Measurements from ENCODE around the gene DRD1. TPM values are rescaled to one million over a fixed set of nuclear protein-coding genes. Genes with fewer than 3 reads are reported as not detected.
"Not testable (repeated sequence)": the region's sequence is repeated elsewhere in the genome, so short reads cannot be mapped to it uniquely, and the experiment has no call there.

The DRD1 gene
- total RNA-seq, 1 experiment from 2014 or later: not detected

DNA sequence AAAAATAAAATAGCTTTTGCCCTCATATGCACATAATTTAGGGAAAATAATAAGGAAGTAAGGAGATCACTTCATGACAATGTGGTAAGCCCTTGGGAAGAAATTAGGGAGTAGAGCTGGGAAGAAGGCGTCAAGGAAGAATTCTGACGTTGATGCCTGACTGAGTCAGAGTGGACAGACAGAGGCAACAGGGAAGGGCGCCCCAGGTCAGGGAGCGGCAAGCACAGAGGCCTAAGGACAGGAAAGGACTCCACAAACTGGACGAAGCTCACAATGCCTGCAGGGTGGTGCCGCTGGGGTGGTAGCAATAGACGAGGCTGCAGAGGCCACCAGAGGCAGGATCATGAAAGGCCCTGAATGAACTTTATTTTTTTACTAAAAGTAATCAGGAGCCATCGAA, 7.6 kb downstream of the DRD1 start:
- no peaks in the 10 kb centered on the region for H3K4me1 ChIP-seq (ENCODE audit: low read length)
- H3K27ac ChIP-seq (ENCODE audit: low read length): no peak overlapping the region
- H4K20me1 ChIP-seq (ENCODE audit: insufficient read depth, low read depth, low read length): no peaks in the 10 kb centered on the region
- no peak overlapping the region for H3K9ac ChIP-seq (ENCODE audit: low read length)
- no peaks in the 10 kb centered on the region for H3K9me3 ChIP-seq (ENCODE audit: low read length)
- no peaks in the 10 kb centered on the region for H3K9me2 ChIP-seq (replicated peaks; ENCODE audit: insufficient read depth, low read length)
- no peak overlapping the region for H3K4me2 ChIP-seq (ENCODE audit: low read depth, low read length, poor library complexity, severe bottlenecking)
- no peaks in the 10 kb centered on the region for H3K27me3 ChIP-seq (ENCODE audit: low read length)
- no peaks in the 10 kb centered on the region for H3K36me3 ChIP-seq (ENCODE audit: insufficient read depth, low read length)
- H3K79me2 ChIP-seq (ENCODE audit: low read length): no peaks in the 10 kb centered on the region
- H2AFZ ChIP-seq (ENCODE audit: low read length): no peak overlapping the region
- H3K4me3 ChIP-seq (ENCODE audit: low read length): no peak overlapping the region
- DNase-seq: no peak

GRCh38 chr5:175434800-175435199, 9.2 kb downstream of the DRD1 start:
- H2AFZ ChIP-seq (ENCODE audit: low read length): no peak overlapping the region
- H3K36me3 ChIP-seq (ENCODE audit: insufficient read depth, low read length): no peaks in the 10 kb centered on the region
- no peak overlapping the region for H3K9ac ChIP-seq (ENCODE audit: low read length)
- H4K20me1 ChIP-seq (ENCODE audit: insufficient read depth, low read depth, low read length): no peaks in the 10 kb centered on the region
- no peak overlapping the region for H3K4me2 ChIP-seq (ENCODE audit: low read depth, low read length, poor library complexity, severe bottlenecking)
- no peaks in the 10 kb centered on the region for H3K9me3 ChIP-seq (ENCODE audit: low read length)
- H3K4me3 ChIP-seq (ENCODE audit: low read length): no peak overlapping the region
- no peaks in the 10 kb centered on the region for H3K9me2 ChIP-seq (replicated peaks; ENCODE audit: insufficient read depth, low read length)
- no peak for DNase-seq
- no peaks in the 10 kb centered on the region for H3K4me1 ChIP-seq (ENCODE audit: low read length)
- H3K79me2 ChIP-seq (ENCODE audit: low read length): no peaks in the 10 kb centered on the region
- H3K27me3 ChIP-seq (ENCODE audit: low read length): no peaks in the 10 kb centered on the region
- H3K27ac ChIP-seq (ENCODE audit: low read length): no peak overlapping the region

GRCh38 chr5:175427762-175428161, 16.2 kb downstream of the DRD1 start:
- H3K9me2 ChIP-seq (replicated peaks; ENCODE audit: insufficient read depth, low read length): no peaks in the 10 kb centered on the region
- H3K27me3 ChIP-seq (ENCODE audit: low read length): no peaks in the 10 kb centered on the region
- no peak overlapping the region for H3K9ac ChIP-seq (ENCODE audit: low read length)

DNA sequence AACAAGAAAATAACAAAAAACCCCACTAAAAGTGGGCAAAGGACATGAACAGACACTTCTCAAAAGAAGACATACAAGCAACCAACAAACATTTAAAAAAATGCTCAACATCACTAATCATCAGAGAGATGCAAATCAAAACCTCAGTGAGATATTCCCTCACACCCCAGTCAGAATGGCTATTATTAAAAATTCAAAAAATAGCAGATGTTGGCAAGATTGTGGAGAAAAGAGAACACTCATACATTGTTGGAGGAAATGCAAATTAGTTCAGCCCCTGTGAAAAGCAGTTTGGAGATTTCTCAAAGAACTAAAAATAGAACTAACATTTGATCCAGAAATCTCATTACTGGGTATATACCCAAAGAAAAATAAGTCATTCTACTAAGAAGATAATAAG, 19.4 kb downstream of the DRD1 start:
- not testable (repeated sequence) for H4K20me1 ChIP-seq (ENCODE audit: insufficient read depth, low read depth, low read length); DNase-seq; H3K9me2 ChIP-seq (replicated peaks; ENCODE audit: insufficient read depth, low read length); H3K27ac ChIP-seq (ENCODE audit: low read length); H3K4me1 ChIP-seq (ENCODE audit: low read length); H3K36me3 ChIP-seq (ENCODE audit: insufficient read depth, low read length); H3K9ac ChIP-seq (ENCODE audit: low read length); H3K9me3 ChIP-seq (ENCODE audit: low read length); H3K4me3 ChIP-seq (ENCODE audit: low read length); H2AFZ ChIP-seq (ENCODE audit: low read length); H3K4me2 ChIP-seq (ENCODE audit: low read depth, low read length, poor library complexity, severe bottlenecking); H3K27me3 ChIP-seq (ENCODE audit: low read length); H3K79me2 ChIP-seq (ENCODE audit: low read length)

More at GRCh38 chr5:175427762-175428161, 16.2 kb downstream of the DRD1 start:
- no peaks in the 10 kb centered on the region for H3K79me2 ChIP-seq (ENCODE audit: low read length)
- H3K9me3 ChIP-seq (ENCODE audit: low read length): no peaks in the 10 kb centered on the region
- H3K27ac ChIP-seq (ENCODE audit: low read length): no peak overlapping the region
- no peak for DNase-seq
- H3K4me2 ChIP-seq (ENCODE audit: low read depth, low read length, poor library complexity, severe bottlenecking): no peak overlapping the region
- no peaks in the 10 kb centered on the region for H3K36me3 ChIP-seq (ENCODE audit: insufficient read depth, low read length)
- no peaks in the 10 kb centered on the region for H3K4me1 ChIP-seq (ENCODE audit: low read length)
- no peak overlapping the region for H2AFZ ChIP-seq (ENCODE audit: low read length)
- H3K4me3 ChIP-seq (ENCODE audit: low read length): no peak overlapping the region
- no peaks in the 10 kb centered on the region for H4K20me1 ChIP-seq (ENCODE audit: insufficient read depth, low read depth, low read length)

- Histone ChIP-seq H3K9me3 (ENCODE audit: low read length) (no peaks in the 10 kb centered on the region), H3K36me3 (ENCODE audit: insufficient read depth, low read length) (no peaks in the 10 kb centered on the region), H3K9ac (ENCODE audit: low read length) (no peak overlapping the region), H3K9me2 (replicated peaks; ENCODE audit: insufficient read depth, low read length) (no peaks in the 10 kb centered on the region), H3K27me3 (ENCODE audit: low read length) (no peaks in the 10 kb centered on the region), H3K27ac (ENCODE audit: low read length) (no peak overlapping the region), H4K20me1 (ENCODE audit: insufficient read depth, low read depth, low read length) (no peaks in the 10 kb centered on the region), H3K4me1 (ENCODE audit: low read length) (no peaks in the 10 kb centered on the region), H3K4me2 (ENCODE audit: low read depth, low read length, poor library complexity, severe bottlenecking) (no peak overlapping the region), H2AFZ (ENCODE audit: low read length) (no peak overlapping the region), H3K4me3 (ENCODE audit: low read length) (no peak overlapping the region), H3K79me2 (ENCODE audit: low read length) (no peaks in the 10 kb centered on the region)
- DNase-seq: no peak
Measured at GRCh38 chr5:175422058-175422457, 21.9 kb downstream of the DRD1 start.

DNA sequence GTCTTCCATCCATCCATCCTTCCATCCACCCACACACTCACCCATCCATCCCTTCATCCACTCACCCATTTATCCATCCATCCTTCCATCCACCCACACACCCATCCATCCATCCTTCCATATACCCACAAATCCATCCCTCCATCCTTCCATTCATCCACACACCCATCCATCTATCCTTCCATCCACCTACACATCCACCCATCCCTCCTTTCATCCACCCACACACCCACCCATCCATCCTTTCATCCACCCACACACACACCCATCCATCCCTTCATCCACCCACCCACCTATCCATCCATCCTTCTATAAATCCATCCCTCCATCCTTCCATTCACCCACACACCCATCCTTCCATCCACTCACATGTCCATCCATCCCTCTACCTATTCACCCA, 23.6 kb downstream of the DRD1 start:
- Histone ChIP-seq H3K9me2 (replicated peaks; ENCODE audit: insufficient read depth, low read length) (no peaks in the 10 kb centered on the region; the same call in 1 of the 2 replicates), H3K4me1 (ENCODE audit: low read length) (no peaks in the 10 kb centered on the region), H3K4me2 (ENCODE audit: low read depth, low read length, poor library complexity, severe bottlenecking) (no peak overlapping the region), H3K4me3 (ENCODE audit: low read length) (no peak overlapping the region), H3K79me2 (ENCODE audit: low read length) (no peaks in the 10 kb centered on the region), H3K9ac (ENCODE audit: low read length) (no peak overlapping the region), H3K36me3 (ENCODE audit: insufficient read depth, low read length) (no peaks in the 10 kb centered on the region), H3K9me3 (ENCODE audit: low read length) (no peaks in the 10 kb centered on the region), H4K20me1 (ENCODE audit: insufficient read depth, low read depth, low read length) (no peaks in the 10 kb centered on the region), H2AFZ (ENCODE audit: low read length) (no peak overlapping the region), H3K27me3 (ENCODE audit: low read length) (no peaks in the 10 kb centered on the region), H3K27ac (ENCODE audit: low read length) (no peak overlapping the region)
- no peak for DNase-seq

GRCh38 chr5:175418251-175418650, 25.7 kb downstream of the DRD1 start:
- H3K9me3 ChIP-seq (ENCODE audit: low read length): 0 out of 2 replicates have a peak, but pooled peaks cover 3% of the 10 kb centered on the region
- H3K4me3 ChIP-seq (ENCODE audit: low read length): no peak overlapping the region
- no peaks in the 10 kb centered on the region for H4K20me1 ChIP-seq (ENCODE audit: insufficient read depth, low read depth, low read length)
- H2AFZ ChIP-seq (ENCODE audit: low read length): no peak overlapping the region
- no peak for DNase-seq
- H3K4me2 ChIP-seq (ENCODE audit: low read depth, low read length, poor library complexity, severe bottlenecking): no peak overlapping the region
- no peak overlapping the region for H3K27ac ChIP-seq (ENCODE audit: low read length)
- H3K9ac ChIP-seq (ENCODE audit: low read length): no peak overlapping the region
- no peaks in the 10 kb centered on the region for H3K4me1 ChIP-seq (ENCODE audit: low read length)
- no peaks in the 10 kb centered on the region; the same call in 1 of the 2 replicates for H3K9me2 ChIP-seq (replicated peaks; ENCODE audit: insufficient read depth, low read length)
- no peaks in the 10 kb centered on the region for H3K27me3 ChIP-seq (ENCODE audit: low read length)
- H3K79me2 ChIP-seq (ENCODE audit: low read length): no peaks in the 10 kb centered on the region
- no peaks in the 10 kb centered on the region for H3K36me3 ChIP-seq (ENCODE audit: insufficient read depth, low read length)

DNA sequence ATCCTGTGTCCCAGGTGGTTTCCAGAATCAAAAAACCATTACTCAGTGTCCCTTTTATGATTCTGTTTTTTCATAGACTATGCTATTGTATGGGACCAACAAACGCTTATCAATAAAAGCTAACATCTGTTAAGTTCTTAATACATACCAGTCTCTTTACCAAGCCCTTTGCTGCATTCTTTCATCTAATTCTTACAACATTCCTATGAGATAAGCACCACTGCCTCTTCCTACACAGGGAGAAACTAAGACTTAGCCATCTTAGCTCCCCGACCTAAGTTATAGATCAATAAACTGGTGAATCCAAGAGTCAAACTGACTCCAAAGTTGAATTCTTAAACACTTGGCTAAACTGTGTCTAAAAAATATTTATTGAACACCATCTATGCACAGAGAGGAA, 26.6 kb downstream of the DRD1 start:
- no peaks in the 10 kb centered on the region for H3K79me2 ChIP-seq (ENCODE audit: low read length)
- no peak overlapping the region for H3K4me2 ChIP-seq (ENCODE audit: low read depth, low read length, poor library complexity, severe bottlenecking)
- H3K4me1 ChIP-seq (ENCODE audit: low read length): no peaks in the 10 kb centered on the region
- no peak overlapping the region for H3K9ac ChIP-seq (ENCODE audit: low read length)
- H3K27ac ChIP-seq (ENCODE audit: low read length): no peak overlapping the region
- no peak for DNase-seq
- no peaks in the 10 kb centered on the region for H3K36me3 ChIP-seq (ENCODE audit: insufficient read depth, low read length)
- 0 out of 2 replicates have a peak, but pooled peaks cover 3% of the 10 kb centered on the region for H3K9me3 ChIP-seq (ENCODE audit: low read length)
- H3K9me2 ChIP-seq (replicated peaks; ENCODE audit: insufficient read depth, low read length): no peaks in the 10 kb centered on the region; the same call in 1 of the 2 replicates
- no peaks in the 10 kb centered on the region for H3K27me3 ChIP-seq (ENCODE audit: low read length)
- no peaks in the 10 kb centered on the region for H4K20me1 ChIP-seq (ENCODE audit: insufficient read depth, low read depth, low read length)
- no peak overlapping the region for H2AFZ ChIP-seq (ENCODE audit: low read length)
- no peak overlapping the region for H3K4me3 ChIP-seq (ENCODE audit: low read length)

GRCh38 chr5:175415303-175415702, 28.7 kb downstream of the DRD1 start:
- no peak overlapping the region for H3K27ac ChIP-seq (ENCODE audit: low read length)
- H3K4me2 ChIP-seq (ENCODE audit: low read depth, low read length, poor library complexity, severe bottlenecking): no peak overlapping the region
- DNase-seq: no peak
- H3K79me2 ChIP-seq (ENCODE audit: low read length): no peaks in the 10 kb centered on the region
- H2AFZ ChIP-seq (ENCODE audit: low read length): no peak overlapping the region
- 0 out of 2 replicates have a peak, but pooled peaks cover 3% of the 10 kb centered on the region for H3K9me3 ChIP-seq (ENCODE audit: low read length)
- no peaks in the 10 kb centered on the region for H4K20me1 ChIP-seq (ENCODE audit: insufficient read depth, low read depth, low read length)
- H3K9ac ChIP-seq (ENCODE audit: low read length): no peak overlapping the region
- no peak overlapping the region for H3K4me3 ChIP-seq (ENCODE audit: low read length)
- no peaks in the 10 kb centered on the region; the same call in 1 of the 2 replicates for H3K9me2 ChIP-seq (replicated peaks; ENCODE audit: insufficient read depth, low read length)
- H3K36me3 ChIP-seq (ENCODE audit: insufficient read depth, low read length): no peaks in the 10 kb centered on the region
- no peaks in the 10 kb centered on the region for H3K27me3 ChIP-seq (ENCODE audit: low read length)
- no peaks in the 10 kb centered on the region for H3K4me1 ChIP-seq (ENCODE audit: low read length)

Data from Karpas-422 (cell line).